HG03571 (cell line): ENCODE data around the gene ATP5F1A.
"Not testable (repeated sequence)": the region's sequence is repeated elsewhere in the genome, so short reads cannot be mapped to it uniquely, and the experiment has no call there.

ENCODE experiments used
- ATAC-seq: cut with Tn5 transposase; IDR thresholded peaks from one replicate; pipeline ENCODE4 v1.9.1; 2021; ENCODE audit not compliant: unreplicated experiment

The ATP5F1A gene

DNA sequence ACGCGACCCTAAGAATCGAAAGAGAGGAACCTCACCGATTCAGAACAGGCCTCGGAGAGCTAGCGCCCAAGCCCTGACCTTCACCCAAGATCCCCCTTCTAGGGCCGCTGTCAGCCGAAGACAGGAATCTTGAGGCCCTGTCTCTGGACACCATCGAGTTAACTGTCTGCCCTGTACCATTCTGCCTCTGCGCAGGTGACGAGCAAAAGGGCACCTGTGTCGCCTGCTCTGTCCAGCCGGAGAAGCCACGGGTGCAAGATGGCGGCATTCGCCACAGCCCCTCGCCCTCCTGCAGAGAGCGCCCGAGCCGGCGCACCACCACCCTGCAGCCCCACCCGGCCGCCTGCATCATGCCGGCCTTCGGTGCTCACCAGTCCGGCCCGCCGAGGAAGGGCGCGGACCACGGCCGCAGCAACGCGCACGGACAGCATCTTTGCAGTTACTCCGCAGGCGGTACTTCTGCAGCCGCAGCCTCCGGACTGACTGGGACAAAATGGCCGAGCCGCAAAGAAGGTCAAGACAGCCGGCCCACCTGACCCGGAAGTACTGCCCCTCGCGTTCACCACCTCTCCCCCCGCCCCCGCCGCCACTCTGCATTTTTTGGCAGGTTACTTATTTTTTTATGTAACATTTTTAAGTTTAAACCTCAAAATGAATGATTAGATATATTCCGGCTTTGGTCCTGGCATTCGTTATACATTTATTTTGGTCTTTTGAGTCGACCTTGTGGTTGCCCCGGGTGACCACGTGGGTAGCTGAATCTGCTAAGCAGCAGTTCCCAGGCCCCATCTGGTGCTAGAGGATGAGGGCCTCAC lies at the start of gene ATP5F1A:
Gene ATP5F1A, minus strand, starts transcription at position 496 of the 815 bp plus-strand sequence. Its CDS starts 65 bp downstream, at position 431.
- peak; percentile 79 for ATAC-seq

DNA sequence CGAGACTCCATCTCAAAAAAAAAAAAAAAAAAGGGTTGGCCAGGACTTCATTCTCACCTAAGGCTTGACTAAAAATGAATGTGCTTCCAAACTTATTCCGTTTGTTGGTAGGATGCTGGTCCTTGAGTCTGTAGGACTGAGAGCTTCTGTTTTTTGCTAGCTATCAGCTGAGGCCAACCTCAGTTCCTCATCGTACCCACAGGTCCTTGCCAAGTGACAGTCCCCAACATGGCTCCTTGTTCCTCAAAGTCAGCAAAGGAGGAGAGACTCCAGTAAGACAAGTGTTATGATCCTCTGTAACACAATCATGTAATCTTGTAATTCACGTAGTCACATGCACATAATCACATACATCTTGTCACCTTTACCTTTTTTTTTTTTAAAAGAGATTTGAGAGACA lies 43.1 kb upstream of the ATP5F1A start:
- no peak for ATAC-seq

GRCh38 chr18:46140173-46140572 lies 42.1 kb upstream of the ATP5F1A start:
- ATAC-seq, result no peak

- no peak for ATAC-seq
Observed at GRCh38 chr18:46134920-46135675, 37.0 kb upstream of the ATP5F1A start.

DNA sequence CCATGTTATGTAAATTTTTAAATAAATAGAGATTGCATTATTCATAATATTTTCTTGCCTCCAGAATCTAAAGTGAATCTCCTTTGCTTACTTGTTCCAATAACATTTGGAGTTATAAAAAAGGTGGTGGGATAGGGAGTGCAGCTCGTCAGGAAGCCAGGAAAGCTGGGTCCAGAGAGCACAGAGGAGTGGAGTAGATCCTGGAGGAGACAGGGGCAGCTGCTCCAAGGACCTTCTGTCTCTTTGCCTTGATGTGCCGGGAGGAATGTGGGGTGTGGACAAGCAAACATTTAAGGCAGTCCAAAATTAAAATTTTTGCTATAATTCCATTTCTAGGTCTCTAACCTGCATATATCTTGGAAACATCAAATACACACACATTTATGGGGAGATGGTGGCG lies 35.4 kb upstream of the ATP5F1A start:
- no peak for ATAC-seq

DNA sequence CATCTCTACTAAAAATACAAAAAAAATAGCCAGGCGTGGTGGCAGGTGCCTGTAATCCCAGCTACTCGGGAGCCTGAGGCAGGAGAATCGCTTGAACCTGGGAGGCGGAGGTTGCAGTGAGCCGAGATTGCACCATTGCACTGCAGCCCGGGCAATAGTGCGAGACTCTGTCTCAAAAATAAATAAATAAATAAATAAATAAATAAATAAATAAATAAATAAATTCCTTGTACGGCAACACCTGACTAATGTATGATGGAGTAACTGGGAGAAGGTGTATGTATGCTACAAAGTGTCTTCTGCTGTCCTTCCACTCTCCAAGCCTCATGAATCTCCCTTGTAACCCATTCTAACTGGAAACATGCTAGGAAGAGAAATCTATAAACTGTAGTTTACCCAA lies 32.5 kb upstream of the ATP5F1A start:
- not testable (repeated sequence) for ATAC-seq

- ATAC-seq, result no peak
Observed at GRCh38 chr18:46130061-46130460, 32.0 kb upstream of the ATP5F1A start.

GRCh38 chr18:46126625-46127024 lies 28.5 kb upstream of the ATP5F1A start:
- not testable (repeated sequence) for ATAC-seq

- ATAC-seq, result no peak
Observed at GRCh38 chr18:46113751-46114150, 15.7 kb upstream of the ATP5F1A start.

DNA sequence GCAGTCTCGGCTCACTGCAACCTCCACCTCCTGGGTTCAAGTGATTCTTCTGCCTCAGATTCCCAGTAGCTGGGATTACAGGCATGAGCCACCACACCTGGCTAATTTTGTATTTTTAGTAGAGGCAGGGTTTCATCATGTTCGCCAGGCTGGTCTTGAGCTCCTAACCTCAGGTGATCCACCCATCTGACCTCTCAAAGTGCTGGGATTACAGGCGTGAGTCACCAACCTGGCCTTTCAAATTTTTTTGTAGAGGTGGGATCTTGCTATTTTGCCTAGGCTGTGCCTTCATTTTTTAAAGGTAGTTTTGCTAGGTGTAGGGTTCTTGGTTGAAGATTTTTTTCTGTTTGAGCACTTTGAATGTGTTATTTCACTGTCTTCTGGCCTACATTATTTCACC lies 12.3 kb upstream of the ATP5F1A start:
- no peak for ATAC-seq

DNA sequence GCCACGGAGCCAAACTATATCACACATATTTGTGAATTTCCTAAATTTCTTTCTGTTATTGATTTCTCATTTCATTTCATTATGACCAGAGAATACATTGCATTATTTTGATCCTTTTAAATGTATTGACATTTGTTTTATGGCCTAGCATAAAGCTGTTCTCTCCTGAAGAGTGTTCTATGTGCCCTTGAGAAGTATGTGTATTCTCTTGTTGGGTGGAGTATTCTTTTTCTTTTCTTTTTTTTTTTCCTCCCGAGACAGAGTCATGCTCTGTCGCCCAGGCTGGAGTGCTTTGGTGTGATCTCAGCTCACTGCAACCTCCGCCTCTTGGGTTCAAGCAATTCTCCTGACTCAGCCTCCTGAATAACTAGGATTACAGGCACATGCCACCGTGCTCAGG lies 11.3 kb upstream of the ATP5F1A start:
- ATAC-seq, result no peak

DNA sequence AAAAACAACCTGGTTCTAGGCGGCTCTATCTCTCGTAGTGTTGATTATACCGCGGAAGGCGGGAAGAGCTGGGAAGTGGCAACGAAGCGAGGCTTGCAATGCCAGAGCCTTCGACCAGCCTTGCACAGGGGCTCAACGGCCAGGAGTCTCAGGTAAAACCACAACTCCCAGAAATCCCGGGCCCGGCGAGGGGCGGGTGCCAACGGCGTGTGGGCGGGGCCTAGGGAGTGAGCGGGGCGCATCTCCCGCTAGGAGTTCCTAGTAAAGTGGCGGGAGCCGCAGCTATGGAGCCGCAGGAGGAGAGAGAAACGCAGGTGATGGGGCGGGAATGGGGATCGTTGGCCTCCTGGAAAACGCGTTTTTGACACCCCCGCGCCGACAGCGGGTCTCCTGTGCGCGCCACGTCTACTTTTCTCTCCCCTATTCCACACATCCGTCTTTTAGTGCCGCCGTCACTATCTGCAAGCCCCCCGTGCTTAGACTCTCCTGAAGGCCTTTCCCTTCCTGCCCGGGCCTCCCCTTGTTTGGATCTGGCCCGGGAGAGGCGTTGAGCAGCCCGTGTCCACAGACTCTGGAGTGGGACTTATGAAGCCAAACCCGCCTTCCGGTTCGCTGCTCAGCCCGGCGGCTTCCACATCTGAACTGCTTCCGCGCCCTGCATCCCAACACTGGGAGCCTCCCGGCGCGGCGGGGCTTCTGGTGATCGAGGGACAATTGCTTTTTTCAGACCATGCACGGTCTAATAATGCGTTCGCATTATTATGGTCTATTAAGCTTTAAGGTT lies 6.2 kb upstream of the ATP5F1A start, which contains the start of gene HAUS1:
Gene HAUS1, plus strand, starts transcription at position 258 of the 784 bp plus-strand sequence. Its CDS starts 27 bp downstream, at position 285.
- peak; percentile 89 for ATAC-seq

DNA sequence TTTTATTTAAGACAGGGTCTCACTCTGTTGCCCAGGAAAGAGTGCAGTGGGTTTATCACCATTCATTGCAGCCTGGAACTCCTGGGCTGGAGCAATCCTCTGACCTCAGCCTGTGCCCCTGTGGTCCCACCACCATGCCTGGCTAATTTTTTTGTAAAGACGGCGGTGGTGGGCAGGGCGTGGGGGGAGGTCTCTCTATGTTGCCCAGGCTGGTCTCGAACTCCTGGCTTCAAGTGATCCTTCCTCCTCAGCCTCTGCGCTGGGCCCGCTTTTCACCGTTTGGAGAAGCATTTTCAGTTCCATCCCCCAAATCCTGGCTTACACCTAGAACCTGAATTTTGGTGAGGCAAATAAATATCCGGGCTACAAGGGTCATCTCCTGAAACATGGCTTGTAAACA lies 1.4 kb upstream of the ATP5F1A start:
- no peak for ATAC-seq

- ATAC-seq, result no peak
Observed at GRCh38 chr18:46098616-46098933, 479 bp upstream of the ATP5F1A start.

GRCh38 chr18:46097431-46097800 lies 680 bp downstream of the ATP5F1A start:
- peak; percentile 21 for ATAC-seq

DNA sequence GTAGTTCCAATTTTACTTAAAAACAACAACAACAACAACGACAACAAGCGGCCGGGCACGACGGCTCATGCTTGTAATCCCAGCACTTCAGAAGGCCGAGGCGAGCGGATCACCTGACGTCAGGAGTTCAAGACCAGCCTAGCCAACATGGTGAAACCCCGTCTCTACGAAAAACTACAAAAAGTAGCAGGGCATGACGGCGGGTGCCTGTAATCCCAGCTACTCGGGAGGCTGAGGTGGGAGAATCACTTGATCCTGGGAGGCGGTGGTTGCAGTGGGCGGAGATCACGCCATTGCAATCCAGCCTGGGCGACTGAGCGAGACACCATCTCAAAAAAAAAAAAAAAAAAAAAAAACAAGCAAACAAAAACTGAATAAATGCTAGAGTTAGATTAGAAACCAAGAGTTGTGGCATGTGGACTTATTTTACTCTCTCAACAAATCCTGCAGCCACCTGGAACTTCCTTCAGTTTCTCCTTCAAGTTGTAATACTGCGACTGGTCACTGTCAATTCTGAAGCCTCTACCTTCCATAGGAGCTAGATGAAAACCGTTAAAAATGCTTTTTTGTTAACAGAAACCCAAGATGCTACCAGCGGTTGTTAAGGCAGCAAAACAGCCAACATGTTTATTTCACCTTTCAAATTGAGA lies 1.3 kb downstream of the ATP5F1A start:
- ATAC-seq, result no peak

GRCh38 chr18:46095532-46095931 lies 2.6 kb downstream of the ATP5F1A start:
- ATAC-seq, result no peak

- ATAC-seq, result not testable (repeated sequence)
Observed at GRCh38 chr18:46088501-46088900, 9.6 kb downstream of the ATP5F1A start.

DNA sequence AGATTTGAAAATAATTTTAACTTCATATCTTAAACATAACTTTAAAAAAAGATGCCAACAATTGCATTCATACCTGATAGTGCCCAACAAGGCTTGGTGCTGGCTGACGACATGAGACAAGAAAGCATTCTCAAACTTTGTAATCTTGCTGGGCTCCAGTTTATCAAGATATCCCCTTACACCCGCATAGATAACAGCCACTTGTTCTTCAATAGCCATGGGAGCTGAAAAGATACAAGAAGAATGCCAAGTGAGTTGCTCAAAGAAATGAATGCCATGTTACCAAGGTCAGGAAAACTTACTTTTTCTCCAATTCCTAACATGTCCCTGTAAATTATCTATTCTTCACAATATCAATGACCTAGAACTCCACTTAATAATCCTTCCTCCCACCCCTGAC lies 13.7 kb downstream of the ATP5F1A start:
- no peak for ATAC-seq

DNA sequence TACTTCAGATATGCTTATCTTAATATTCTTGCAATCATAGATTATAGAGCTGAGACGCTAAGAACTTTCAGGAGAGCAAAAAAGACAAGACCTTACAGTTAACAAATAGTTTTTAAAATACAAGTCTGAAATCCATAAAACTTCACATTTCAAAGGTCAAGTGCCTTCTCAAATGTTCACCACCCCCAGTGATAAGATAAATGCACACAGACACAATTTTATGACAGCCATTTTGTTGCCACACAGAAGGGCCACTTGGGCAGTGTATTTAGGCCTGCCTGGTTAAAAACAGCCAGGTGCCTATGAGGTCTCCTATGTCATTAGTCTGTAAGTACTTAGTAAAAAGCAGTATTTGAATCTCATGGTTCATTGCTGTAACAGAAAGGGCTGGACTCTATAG lies 17.9 kb downstream of the ATP5F1A start:
- ATAC-seq, result no peak

DNA sequence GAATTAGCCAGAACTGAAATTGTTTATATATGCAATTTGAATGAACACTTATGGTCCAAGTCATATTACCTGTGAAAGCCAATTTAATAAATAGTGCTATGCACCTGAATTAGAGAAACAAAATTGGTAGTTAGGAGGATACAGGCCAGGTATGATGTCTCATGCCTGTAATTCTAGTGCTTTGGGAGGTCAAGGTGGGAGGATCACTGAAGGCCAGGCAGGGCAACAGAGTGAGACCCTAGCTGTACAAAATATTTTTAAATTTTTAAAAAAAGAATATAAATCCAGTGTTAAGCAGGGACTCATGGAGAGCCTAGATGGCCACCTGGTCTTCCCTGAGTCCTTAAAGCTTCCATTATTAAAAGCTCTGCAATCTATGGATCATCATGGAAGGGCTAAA lies 18.8 kb downstream of the ATP5F1A start:
- ATAC-seq, result no peak
